Endothelial cell of umbilical vein (primary cell): ENCODE data around the gene EFNB1. TPM values are rescaled to one million over a fixed set of nuclear protein-coding genes. Genes with fewer than 3 reads are reported as not detected.

Source experiments
- BruUV-seq: library from RNA; stranded (reverse); fragments of 400-500 nt; replicated peaks from 2 replicates; lab custom pipeline; 2021; lab: Mats Ljungman, UMichigan
- CTCF ChIA-PET: fragments of 300-600, 350-600 bp; sonication (Branson Sonifier 250); formaldehyde crosslinking; loops from one replicate; lab custom pipeline; 2021; ENCODE audit warnings: antibody characterized with exemption, inconsistent platforms; lab: Charles Lee
- POLR2A ChIA-PET: fragments of 300-600, 350-600 bp; sonication (Branson Sonifier 250); formaldehyde crosslinking; loops from one replicate; lab custom pipeline; 2021; ENCODE audit warnings: antibody characterized with exemption, inconsistent platforms; lab: Charles Lee
- DNase-seq: peaks from one replicate; pipeline ENCODE4 v3.0.0-alpha.2; 2011; ENCODE audit warnings: low read depth, low spot score
- FAIRE-seq: peaks from 2 replicates; lab custom pipeline; 2011; peaks lifted over from hg19 to GRCh38; lab: Jason Lieb, UNC
- H2AFZ ChIP-seq: 2 replicates; pipeline ENCODE4 v1.6.0; 2012; ENCODE audit warnings: low read depth, low read length, control low read depth, inconsistent platforms
- H3K27ac ChIP-seq: 2 replicates; pipeline ENCODE4 v1.5.1; 2011; ENCODE audit warnings: low read depth, mild to moderate bottlenecking, control low read depth, low read length, moderate library complexity; ENCODE audit not compliant: insufficient read depth
- H3K27me3 ChIP-seq, 2 experiments: 2 replicates each; pipeline versions ENCODE4 v1.6.0 to v1.6.1; 2011; ENCODE audit warnings: low read length in 2 of 2, mixed read lengths in 1 of 2; ENCODE audit not compliant: control insufficient read depth in 2 of 2, insufficient read depth in 2 of 2
- H3K36me3 ChIP-seq, 2 experiments: 2 replicates in 1 of 2; 3 replicates in 1 of 2; pipeline ENCODE4 v1.5.1; 2011; ENCODE audit warnings: low read length in 2 of 2, mild to moderate bottlenecking in 1 of 2, moderate library complexity in 1 of 2; ENCODE audit not compliant: control insufficient read depth in 2 of 2, insufficient read depth in 2 of 2; ENCODE audit errors: extremely low read depth in 1 of 2
- H3K4me1 ChIP-seq: 3 replicates; pipeline ENCODE4 v1.5.1; 2011; ENCODE audit warnings: mild to moderate bottlenecking, low read length; ENCODE audit not compliant: control insufficient read depth, insufficient read depth; ENCODE audit errors: extremely low read depth
- H3K4me2 ChIP-seq: 2 replicates; pipeline ENCODE4 v1.6.1; 2011; ENCODE audit warnings: low read length, control low read depth, mixed read lengths; ENCODE audit not compliant: insufficient read depth
- H3K4me3 ChIP-seq, 3 experiments: fragments of 200-600 bp in 1 of 3; sonication (generic), shearing (Covaris generic) in 1 of 3; replicated peaks in 1 of 3; 2 replicates each; pipeline ENCODE4 v1.5.1; 2011 to 2016; ENCODE audit warnings: control low read depth in 3 of 3, low read length in 3 of 3, mild to moderate bottlenecking in 2 of 3, inconsistent platforms in 1 of 3, low read depth in 1 of 3, moderate library complexity in 1 of 3; ENCODE audit not compliant: insufficient read depth in 1 of 3
- H3K79me2 ChIP-seq: 2 replicates; pipeline ENCODE4 v1.6.0; 2012; ENCODE audit warnings: low read length, inconsistent platforms; ENCODE audit not compliant: control insufficient read depth, insufficient read depth
- H3K9ac ChIP-seq: replicated peaks from 2 replicates; pipeline ENCODE3; 2011; ENCODE audit warnings: low read length, control low read depth; ENCODE audit not compliant: insufficient read depth; ENCODE audit errors: extremely low read depth
- H3K9me1 ChIP-seq: replicated peaks from 3 replicates; pipeline ENCODE4 v1.6.0; 2011; ENCODE audit warnings: mild to moderate bottlenecking, low read length; ENCODE audit not compliant: control insufficient read depth, insufficient read depth; ENCODE audit errors: extremely low read depth
- H3K9me3 ChIP-seq: replicated peaks from 2 replicates; pipeline ENCODE4 v1.5.1; 2012; ENCODE audit warnings: low read length, inconsistent platforms; ENCODE audit not compliant: control insufficient read depth, insufficient read depth
- H4K20me1 ChIP-seq: replicated peaks from 2 replicates; pipeline ENCODE3; 2011; ENCODE audit warnings: mild to moderate bottlenecking, low read length; ENCODE audit not compliant: control insufficient read depth, insufficient read depth; ENCODE audit errors: extremely low read depth
- EZH2 ChIP-seq: IDR thresholded peaks from 2 replicates; pipeline ENCODE4 v1.6.1; 2012; ENCODE audit warnings: borderline replicate concordance, low read depth, mild to moderate bottlenecking, moderate library complexity, low read length, inconsistent platforms; ENCODE audit not compliant: severe bottlenecking
- FOS ChIP-seq: IDR thresholded peaks from 2 replicates; pipeline ENCODE4 v1.6.1; 2011; ENCODE audit warnings: mild to moderate bottlenecking, low read length, moderate library complexity, borderline replicate concordance; ENCODE audit not compliant: insufficient read depth
- GATA2 ChIP-seq: IDR thresholded peaks from 2 replicates; pipeline ENCODE4 v1.7.0; 2011; ENCODE audit warnings: low read depth, mild to moderate bottlenecking, moderate library complexity, mixed read lengths, low read length; ENCODE audit not compliant: insufficient read length, insufficient read depth
- JUN ChIP-seq: IDR thresholded peaks from 2 replicates; pipeline ENCODE4 v1.6.1; 2011; ENCODE audit warnings: borderline replicate concordance, low read depth; ENCODE audit not compliant: insufficient read length, insufficient read depth
- MYC ChIP-seq: IDR thresholded peaks from one replicate; pipeline ENCODE4 v1.6.1; 2011; ENCODE audit warnings: mild to moderate bottlenecking, low read depth, low read length
- POLR2A ChIP-seq: IDR thresholded peaks from 2 replicates; pipeline ENCODE4 v1.6.1; 2012; ENCODE audit warnings: low read depth, mild to moderate bottlenecking, control low read depth, low read length
- POLR2AphosphoS5 ChIP-seq: IDR thresholded peaks from 2 replicates; pipeline ENCODE4 v1.6.1; 2012; ENCODE audit warnings: low read depth, mild to moderate bottlenecking, control low read depth, low read length, moderate library complexity; ENCODE audit not compliant: insufficient read depth
- dilution Hi-C: fragments of 300-500 bp; cut with MboI; formaldehyde crosslinking; loops from one replicate; pipeline ENCODE4 v1.15.0; 2019; ENCODE audit warnings: low sequenced_read_pairs; ENCODE audit not compliant: extremely low pct_ligation_motif_present
- intact Hi-C: fragments of 100-400 bp; cut with micrococcal nuclease; formaldehyde crosslinking; loops from one replicate; pipeline ENCODE4 v1.10.0; 2022
- polyA plus RNA-seq, 4 experiments: library from polyadenylated mRNA; depleted of rRNA in 3 of 4; stranded (reverse) in 3 of 4; unstranded in 1 of 4; fragments of >200 nt; gene quantifications; 2 replicates each; pipeline versions ENCODE4 v1.2.1 to v1.2.3, GENCODE V29; 2011 to 2012; ENCODE audit warnings: missing spikeins in 1 of 4
- total RNA-seq: library from RNA; stranded (reverse); gene quantifications from 2 replicates; pipeline ENCODE4 v1.2.3, GENCODE V29; 2021
- TF ChIP-seq, protein P1 (sequence below), 2 donors: IDR thresholded peaks; 1 replicate in 1 of 2; 2 replicates in 1 of 2; pipeline ENCODE4 v1.5.1; 2011; ENCODE audit warnings: low read length in 2 of 2, mild to moderate bottlenecking in 2 of 2, moderate library complexity in 2 of 2, control low read depth in 1 of 2, inconsistent platforms in 1 of 2, low read depth in 1 of 2; ENCODE audit not compliant: insufficient read depth in 1 of 2; ENCODE audit errors: extremely low read depth in 1 of 2
- TF ChIP-seq, protein P2 (sequence below): IDR thresholded peaks from 2 replicates; pipeline ENCODE4 v1.6.1; 2011; ENCODE audit not compliant: insufficient read depth, insufficient read length

Gene EFNB1
- total and polyA plus RNA-seq, 2 donors (not counting 3 experiments of a cell fraction or from before 2014, with no cell fraction given) = 7.8 to 13.3 TPM

DNA sequence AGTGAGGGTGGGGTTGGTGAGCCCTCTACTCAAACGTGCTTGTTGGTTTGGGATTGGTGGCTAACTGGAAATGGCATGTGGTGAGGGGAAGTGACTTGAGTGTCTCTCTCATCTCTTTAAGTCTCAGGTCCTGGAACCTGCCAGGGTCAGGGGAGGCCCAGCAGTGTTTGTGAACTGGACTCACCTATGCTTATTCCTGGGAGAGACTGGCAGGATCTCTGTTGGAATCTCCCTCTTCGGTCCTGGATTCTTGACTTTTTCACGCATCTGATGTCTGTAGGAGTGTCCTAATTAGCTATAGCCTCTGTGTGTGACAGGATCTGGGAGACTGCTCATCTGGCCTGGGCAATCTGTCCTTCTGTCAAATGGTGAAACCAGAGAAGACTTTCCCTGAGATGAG, 7.2 kb upstream of the EFNB1 start:
- H4K20me1 ChIP-seq = no peaks in the 10 kb centered on the region
- ChIA-PET CTCF (interaction anchor here (1.0 to 3.3 kb wide), 4 partner anchors 401 to 566 kb away, joined by 3 to 37 read pairs (median 12); no protein-coding TSS in a partner anchor), POLR2A (no interaction called here)
- no peak overlapping the region for H2AFZ ChIP-seq
- intact Hi-C loops (loop anchor here (1.0 kb wide), 2 partner anchors 401 to 465 kb away; no protein-coding TSS in a partner anchor), dilution Hi-C loops (no loop called here)
- no peaks in the 10 kb centered on the region for H3K36me3 ChIP-seq
- H3K9me1 ChIP-seq = no peaks in the 10 kb centered on the region
- no peak overlapping the region for H3K27ac ChIP-seq
- no peak overlapping the region for H3K4me3 ChIP-seq
- H3K27me3 ChIP-seq = peaks cover 0 to 2% of the 10 kb centered on the region in 2 experiments
- BruUV-seq = no TSS peak
- H3K4me2 ChIP-seq = no peak overlapping the region
- H3K9me3 ChIP-seq = no peaks in the 10 kb centered on the region
- TF ChIP-seq, protein P1, sequence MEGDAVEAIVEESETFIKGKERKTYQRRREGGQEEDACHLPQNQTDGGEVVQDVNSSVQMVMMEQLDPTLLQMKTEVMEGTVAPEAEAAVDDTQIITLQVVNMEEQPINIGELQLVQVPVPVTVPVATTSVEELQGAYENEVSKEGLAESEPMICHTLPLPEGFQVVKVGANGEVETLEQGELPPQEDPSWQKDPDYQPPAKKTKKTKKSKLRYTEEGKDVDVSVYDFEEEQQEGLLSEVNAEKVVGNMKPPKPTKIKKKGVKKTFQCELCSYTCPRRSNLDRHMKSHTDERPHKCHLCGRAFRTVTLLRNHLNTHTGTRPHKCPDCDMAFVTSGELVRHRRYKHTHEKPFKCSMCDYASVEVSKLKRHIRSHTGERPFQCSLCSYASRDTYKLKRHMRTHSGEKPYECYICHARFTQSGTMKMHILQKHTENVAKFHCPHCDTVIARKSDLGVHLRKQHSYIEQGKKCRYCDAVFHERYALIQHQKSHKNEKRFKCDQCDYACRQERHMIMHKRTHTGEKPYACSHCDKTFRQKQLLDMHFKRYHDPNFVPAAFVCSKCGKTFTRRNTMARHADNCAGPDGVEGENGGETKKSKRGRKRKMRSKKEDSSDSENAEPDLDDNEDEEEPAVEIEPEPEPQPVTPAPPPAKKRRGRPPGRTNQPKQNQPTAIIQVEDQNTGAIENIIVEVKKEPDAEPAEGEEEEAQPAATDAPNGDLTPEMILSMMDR (IDR thresholded peaks at IDR 0.05; ENCODE audit: extremely low read depth in 1 of 2, insufficient read depth in 1 of 2, low read depth in 1 of 2, low read length in 2 of 2) = no peak
- TF ChIP-seq JUN (no peak), FOS (no peak), EZH2 (no peak), POLR2AphosphoS5 (no peak), POLR2A (no peak), GATA2 (no peak), MYC (no peak)
- TF ChIP-seq, protein P2, sequence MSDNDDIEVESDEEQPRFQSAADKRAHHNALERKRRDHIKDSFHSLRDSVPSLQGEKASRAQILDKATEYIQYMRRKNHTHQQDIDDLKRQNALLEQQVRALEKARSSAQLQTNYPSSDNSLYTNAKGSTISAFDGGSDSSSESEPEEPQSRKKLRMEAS = no peak
- FAIRE-seq (no peak), DNase-seq (no peak)
- no peak overlapping the region for H3K9ac ChIP-seq
- no peaks in the 10 kb centered on the region for H3K79me2 ChIP-seq
- H3K4me1 ChIP-seq = no peaks in the 10 kb centered on the region
